Liver (tissue), 9 donors: ENCODE results near the gene FZD1. TPM values are rescaled to one million over a fixed set of nuclear protein-coding genes. Genes with fewer than 3 reads are reported as not detected.

Source experiments
- DNase-seq: peaks from one replicate; pipeline ENCODE4 v3.0.0-alpha.2; 2017; ENCODE audit warnings: low spot score
- H3K27ac ChIP-seq, 2 donors: one replicate each; pipeline ENCODE4 v1.7.0; 2013; ENCODE audit warnings: inconsistent platforms in 2 of 2, low read length in 2 of 2, control low read depth in 1 of 2, low read depth in 1 of 2, mild to moderate bottlenecking in 1 of 2
- H3K27me3 ChIP-seq, 4 donors: one replicate each; pipeline versions ENCODE4 v1.6.1 to v1.7.0; 2013; ENCODE audit warnings: low read length in 3 of 4, inconsistent platforms in 1 of 4, mild to moderate bottlenecking in 1 of 4, moderate library complexity in 1 of 4; ENCODE audit not compliant: control insufficient read depth in 4 of 4, insufficient read depth in 4 of 4
- H3K36me3 ChIP-seq, 4 donors: one replicate each; pipeline versions ENCODE4 v1.6.1 to v1.7.0; 2013; ENCODE audit warnings: low read length in 3 of 4, mild to moderate bottlenecking in 3 of 4, low read depth in 1 of 4, moderate library complexity in 1 of 4; ENCODE audit not compliant: control insufficient read depth in 4 of 4, insufficient read depth in 3 of 4
- H3K4me1 ChIP-seq, 4 donors: one replicate each; pipeline versions ENCODE4 v1.6.1 to v1.7.0; 2013; ENCODE audit warnings: low read length in 3 of 4, mild to moderate bottlenecking in 3 of 4, moderate library complexity in 1 of 4; ENCODE audit not compliant: control insufficient read depth in 4 of 4, insufficient read depth in 4 of 4
- H3K4me3 ChIP-seq, 3 donors: one replicate each; pipeline versions ENCODE4 v1.6.1 to v1.7.0; 2013; ENCODE audit warnings: low read length in 3 of 3, control low read depth in 1 of 3, low read depth in 1 of 3, mild to moderate bottlenecking in 1 of 3
- H3K9ac ChIP-seq, 2 donors: one replicate each; pipeline ENCODE4 v1.7.0; 2013; ENCODE audit warnings: low read length in 2 of 2, mild to moderate bottlenecking in 2 of 2, moderate library complexity in 2 of 2, control low read depth in 1 of 2, low read depth in 1 of 2
- H3K9me3 ChIP-seq, 4 donors: one replicate each; pipeline versions ENCODE4 v1.6.1 to v1.7.0; 2013; ENCODE audit warnings: low read length in 3 of 4; ENCODE audit not compliant: control insufficient read depth in 4 of 4
- CTCF ChIP-seq: fragments of 150-350 bp; IDR thresholded peaks from 2 replicates; pipeline ENCODE4 v1.5.1; 2017; ENCODE audit warnings: improper control_type of control experiment, low read depth, low read length; ENCODE audit not compliant: missing input control
- EGR1 ChIP-seq, 2 donors: IDR thresholded peaks; 2 replicates each; pipeline ENCODE4 v1.6.1; 2016 to 2018; ENCODE audit warnings: antibody characterized with exemption in 2 of 2, low read depth in 2 of 2
- FOXA1 ChIP-seq: IDR thresholded peaks from 2 replicates; pipeline ENCODE4 v1.6.1; 2016; ENCODE audit warnings: antibody characterized with exemption
- FOXA2 ChIP-seq: IDR thresholded peaks from 2 replicates; pipeline ENCODE4 v1.6.1; 2016; ENCODE audit warnings: antibody characterized with exemption
- GABPA ChIP-seq, 2 donors: IDR thresholded peaks in 1 of 2; conservative IDR thresholded peaks in 1 of 2; 2 replicates each; pipeline ENCODE4 v1.6.1; 2016; ENCODE audit warnings: antibody characterized with exemption in 2 of 2, mild to moderate bottlenecking in 1 of 2, moderate library complexity in 1 of 2
- HNF4A ChIP-seq, 2 donors: conservative IDR thresholded peaks; 2 replicates each; pipeline ENCODE4 v1.6.1; 2016; ENCODE audit warnings: antibody characterized with exemption in 2 of 2, mild to moderate bottlenecking in 2 of 2
- HNF4G ChIP-seq: IDR thresholded peaks from 2 replicates; pipeline ENCODE4 v1.6.1; 2016; ENCODE audit warnings: antibody characterized with exemption
- JUND ChIP-seq, 2 donors: IDR thresholded peaks; 2 replicates each; pipeline ENCODE4 v1.6.1; 2016; ENCODE audit warnings: antibody characterized with exemption in 2 of 2
- NR2F2 ChIP-seq: IDR thresholded peaks from 2 replicates; pipeline ENCODE4 v1.6.1; 2016; ENCODE audit warnings: antibody characterized with exemption
- RAD21 ChIP-seq, 2 donors: IDR thresholded peaks; 2 replicates each; pipeline ENCODE4 v1.6.1; 2016; ENCODE audit warnings: antibody characterized with exemption in 2 of 2, mild to moderate bottlenecking in 2 of 2
- RXRA ChIP-seq, 2 donors: IDR thresholded peaks; 2 replicates each; pipeline ENCODE4 v1.6.1; 2017 to 2018; ENCODE audit warnings: antibody characterized with exemption in 2 of 2, mild to moderate bottlenecking in 1 of 2
- SP1 ChIP-seq: IDR thresholded peaks from 2 replicates; pipeline ENCODE4 v1.6.1; 2018; ENCODE audit warnings: antibody characterized with exemption, mild to moderate bottlenecking
- TAF1 ChIP-seq: conservative IDR thresholded peaks from 2 replicates; pipeline ENCODE4 v1.6.1; 2016; ENCODE audit warnings: antibody characterized with exemption, mild to moderate bottlenecking
- YY1 ChIP-seq: IDR thresholded peaks from 2 replicates; pipeline ENCODE4 v1.6.1; 2016; ENCODE audit warnings: antibody characterized with exemption, mild to moderate bottlenecking
- WGBS: extraction: QIAGEN DNeasy Blood & Tissue Kit; methylation state at CpG from one replicate; pipeline ENCODE4 v1.1.7; 2013; 5-methylcytosine and 5-hydroxymethylcytosine counted together
- polyA plus RNA-seq, 2 donors: library from polyadenylated mRNA; stranded (reverse) in 1 of 2; unstranded in 1 of 2; fragments of 200-250 nt in 1 of 2; fragments of >200 nt in 1 of 2; fragmentation: Nextera tagmentation in 1 of 2; extraction: Ambion mirVana in 1 of 2; gene quantifications; one replicate each; pipeline versions ENCODE4 v1.2.1 to v1.2.3, GENCODE V29; 2013 to 2015
- total RNA-seq, 2 donors: library from RNA; depleted of rRNA; stranded (reverse); fragments of >200 nt; gene quantifications; one replicate each; pipeline ENCODE4 v1.2.3, GENCODE V29; 2014
- TF ChIP-seq, protein P1 (sequence below): IDR thresholded peaks from 2 replicates; pipeline ENCODE4 v1.6.1; 2016; ENCODE audit warnings: antibody characterized with exemption
- TF ChIP-seq, protein P2 (sequence below): IDR thresholded peaks from 2 replicates; pipeline ENCODE4 v1.6.1; 2016; ENCODE audit warnings: antibody characterized with exemption
- TF ChIP-seq, protein P3 (sequence below): IDR thresholded peaks from 2 replicates; pipeline ENCODE4 v1.6.1; 2016; ENCODE audit warnings: antibody characterized with exemption, mild to moderate bottlenecking
- donor health status: healthy.
- donor health status: healthy.
- donor health status: healthy.
- donor health status: healthy.
- donor health status: healthy.

Gene FZD1
- total and polyA plus RNA-seq, 4 donors = 0.68 to 3.8 (median 2.6) TPM

DNA sequence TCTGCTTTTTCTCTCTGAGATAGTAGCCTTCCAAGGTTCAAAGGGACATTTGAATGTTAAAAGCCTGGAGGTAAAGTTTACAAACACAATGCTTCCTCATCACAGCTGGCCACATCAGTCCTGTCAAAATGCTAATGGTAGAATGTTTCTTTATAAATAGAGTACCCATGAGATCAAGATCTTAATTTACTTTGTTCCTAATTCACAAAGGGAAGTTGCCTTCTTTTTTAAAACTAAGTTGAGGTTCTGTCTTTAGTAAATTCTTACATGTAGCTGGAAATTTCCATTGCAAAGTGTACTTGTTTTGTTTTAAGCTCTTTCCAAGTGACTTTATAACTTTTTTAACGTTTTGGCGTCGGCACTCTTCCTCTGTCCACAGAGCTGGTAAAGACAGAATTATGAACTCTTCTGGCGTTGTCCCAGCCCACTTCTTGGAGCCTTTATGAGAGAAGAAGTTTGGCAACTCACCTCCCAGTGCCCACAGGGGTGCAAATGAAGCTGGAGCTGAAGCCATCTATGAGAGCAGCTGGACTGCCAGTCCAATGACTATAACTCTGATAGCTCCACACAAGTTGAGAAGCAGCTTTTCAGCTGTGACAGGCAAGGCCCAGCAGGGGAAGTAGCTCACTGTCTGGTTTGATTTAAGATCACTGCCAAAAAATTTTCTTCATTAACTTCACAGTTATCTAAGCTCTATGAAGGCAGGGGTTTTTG is 23.3 kb downstream of the FZD1 start:
- H3K4me1 ChIP-seq = no peaks in the 10 kb centered on the region
- 58% methylated on average over 4 of the region's 4 CpGs for WGBS
- no peak for DNase-seq
- H3K4me3 ChIP-seq = no peak overlapping the region
- H3K9me3 ChIP-seq = no peaks in the 10 kb centered on the region
- no peaks in the 10 kb centered on the region for H3K36me3 ChIP-seq
- H3K27me3 ChIP-seq = peaks cover 0 to 4% (median 0%) of the 10 kb centered on the region in 4 donors
- no peak overlapping the region for H3K9ac ChIP-seq
- no peak for TF ChIP-seq YY1
- TF ChIP-seq CTCF = peak; percentile 6
- no peak overlapping the region for H3K27ac ChIP-seq

GRCh38 chr7:91288208-91288824 is 24.1 kb downstream of the FZD1 start:
- TF ChIP-seq CTCF = peak; percentile 48
- no peak for TF ChIP-seq FOXA2
- TF ChIP-seq RAD21 (IDR thresholded peaks at IDR 0.05) = peak; percentile 73 to 79
- DNase-seq = peak; percentile 51
- 75% methylated on average over 3 of the region's 3 CpGs for WGBS

DNA sequence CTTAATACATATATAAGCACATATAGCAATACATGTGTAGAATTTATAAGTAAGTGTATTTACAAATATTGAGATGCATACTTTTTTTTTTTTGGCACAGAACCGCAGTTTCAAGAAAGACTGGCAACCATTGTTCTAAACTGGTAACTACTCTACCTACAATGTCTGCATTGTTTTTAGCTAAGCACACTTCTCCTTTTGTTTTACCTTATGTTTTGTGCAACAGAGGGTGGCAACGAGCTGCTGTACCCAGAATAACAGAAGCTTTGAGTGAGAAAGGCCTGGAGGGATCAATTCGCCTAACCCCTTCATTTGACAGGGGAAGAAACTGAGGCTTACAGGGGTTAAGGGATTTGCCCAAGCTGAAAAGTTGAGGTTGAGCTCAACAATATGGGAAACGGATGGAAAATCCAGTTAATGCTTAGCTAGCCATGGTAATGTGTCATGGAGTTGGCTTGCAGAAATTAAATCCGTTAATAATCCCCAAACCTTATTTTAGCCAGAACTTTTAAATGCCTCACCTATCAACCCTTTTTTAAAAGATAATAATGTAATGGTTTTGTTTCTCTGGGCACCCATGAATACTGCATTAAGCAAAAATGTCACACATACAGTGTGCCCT is 25.5 kb downstream of the FZD1 start:
- no peak overlapping the region for H3K27ac ChIP-seq
- no peaks in the 10 kb centered on the region for H3K27me3 ChIP-seq
- 74% methylated on average over 5 of the region's 5 CpGs for WGBS
- no peak for DNase-seq
- no peaks in the 10 kb centered on the region for H3K9me3 ChIP-seq
- H3K9ac ChIP-seq = no peak overlapping the region
- H3K4me3 ChIP-seq = no peak overlapping the region
- no peaks in the 10 kb centered on the region for H3K36me3 ChIP-seq
- H3K4me1 ChIP-seq = no peaks in the 10 kb centered on the region
- TF ChIP-seq NR2F2 (no peak), FOXA1 (no peak), HNF4G (no peak), YY1 (no peak), RAD21 (IDR thresholded peaks at IDR 0.05) (no peak), EGR1 (IDR thresholded peaks at IDR 0.05; ENCODE audit: low read depth in 2 of 2) (no peak), TAF1 (no peak), JUND (IDR thresholded peaks at IDR 0.05) (no peak), SP1 (no peak), GABPA (IDR thresholded peaks at IDR 0.05 in 1 of 2, conservative IDR thresholded peaks at IDR 0.05 in 1 of 2) (no peak), RXRA (IDR thresholded peaks at IDR 0.05) (no peak), HNF4A (conservative IDR thresholded peaks at IDR 0.05) (no peak), FOXA2 (no peak)
- TF ChIP-seq, protein P1, sequence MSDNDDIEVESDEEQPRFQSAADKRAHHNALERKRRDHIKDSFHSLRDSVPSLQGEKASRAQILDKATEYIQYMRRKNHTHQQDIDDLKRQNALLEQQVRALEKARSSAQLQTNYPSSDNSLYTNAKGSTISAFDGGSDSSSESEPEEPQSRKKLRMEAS = no peak
- TF ChIP-seq, protein P2, sequence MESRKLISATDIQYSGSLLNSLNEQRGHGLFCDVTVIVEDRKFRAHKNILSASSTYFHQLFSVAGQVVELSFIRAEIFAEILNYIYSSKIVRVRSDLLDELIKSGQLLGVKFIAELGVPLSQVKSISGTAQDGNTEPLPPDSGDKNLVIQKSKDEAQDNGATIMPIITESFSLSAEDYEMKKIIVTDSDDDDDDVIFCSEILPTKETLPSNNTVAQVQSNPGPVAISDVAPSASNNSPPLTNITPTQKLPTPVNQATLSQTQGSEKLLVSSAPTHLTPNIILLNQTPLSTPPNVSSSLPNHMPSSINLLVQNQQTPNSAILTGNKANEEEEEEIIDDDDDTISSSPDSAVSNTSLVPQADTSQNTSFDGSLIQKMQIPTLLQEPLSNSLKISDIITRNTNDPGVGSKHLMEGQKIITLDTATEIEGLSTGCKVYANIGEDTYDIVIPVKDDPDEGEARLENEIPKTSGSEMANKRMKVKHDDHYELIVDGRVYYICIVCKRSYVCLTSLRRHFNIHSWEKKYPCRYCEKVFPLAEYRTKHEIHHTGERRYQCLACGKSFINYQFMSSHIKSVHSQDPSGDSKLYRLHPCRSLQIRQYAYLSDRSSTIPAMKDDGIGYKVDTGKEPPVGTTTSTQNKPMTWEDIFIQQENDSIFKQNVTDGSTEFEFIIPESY = no peak
- TF ChIP-seq, protein P3, sequence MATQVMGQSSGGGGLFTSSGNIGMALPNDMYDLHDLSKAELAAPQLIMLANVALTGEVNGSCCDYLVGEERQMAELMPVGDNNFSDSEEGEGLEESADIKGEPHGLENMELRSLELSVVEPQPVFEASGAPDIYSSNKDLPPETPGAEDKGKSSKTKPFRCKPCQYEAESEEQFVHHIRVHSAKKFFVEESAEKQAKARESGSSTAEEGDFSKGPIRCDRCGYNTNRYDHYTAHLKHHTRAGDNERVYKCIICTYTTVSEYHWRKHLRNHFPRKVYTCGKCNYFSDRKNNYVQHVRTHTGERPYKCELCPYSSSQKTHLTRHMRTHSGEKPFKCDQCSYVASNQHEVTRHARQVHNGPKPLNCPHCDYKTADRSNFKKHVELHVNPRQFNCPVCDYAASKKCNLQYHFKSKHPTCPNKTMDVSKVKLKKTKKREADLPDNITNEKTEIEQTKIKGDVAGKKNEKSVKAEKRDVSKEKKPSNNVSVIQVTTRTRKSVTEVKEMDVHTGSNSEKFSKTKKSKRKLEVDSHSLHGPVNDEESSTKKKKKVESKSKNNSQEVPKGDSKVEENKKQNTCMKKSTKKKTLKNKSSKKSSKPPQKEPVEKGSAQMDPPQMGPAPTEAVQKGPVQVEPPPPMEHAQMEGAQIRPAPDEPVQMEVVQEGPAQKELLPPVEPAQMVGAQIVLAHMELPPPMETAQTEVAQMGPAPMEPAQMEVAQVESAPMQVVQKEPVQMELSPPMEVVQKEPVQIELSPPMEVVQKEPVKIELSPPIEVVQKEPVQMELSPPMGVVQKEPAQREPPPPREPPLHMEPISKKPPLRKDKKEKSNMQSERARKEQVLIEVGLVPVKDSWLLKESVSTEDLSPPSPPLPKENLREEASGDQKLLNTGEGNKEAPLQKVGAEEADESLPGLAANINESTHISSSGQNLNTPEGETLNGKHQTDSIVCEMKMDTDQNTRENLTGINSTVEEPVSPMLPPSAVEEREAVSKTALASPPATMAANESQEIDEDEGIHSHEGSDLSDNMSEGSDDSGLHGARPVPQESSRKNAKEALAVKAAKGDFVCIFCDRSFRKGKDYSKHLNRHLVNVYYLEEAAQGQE = no peak

More at GRCh38 chr7:91288208-91288824, 24.1 kb downstream of the FZD1 start:
- no peak overlapping the region for H3K4me3 ChIP-seq
- no peaks in the 10 kb centered on the region for H3K4me1 ChIP-seq
- no peak overlapping the region for H3K27ac ChIP-seq
- H3K9ac ChIP-seq = no peak overlapping the region
- H3K27me3 ChIP-seq = peaks cover 0 to 2% (median 0%) of the 10 kb centered on the region in 4 donors
- no peaks in the 10 kb centered on the region for H3K36me3 ChIP-seq
- no peaks in the 10 kb centered on the region for H3K9me3 ChIP-seq
